ENCODE data around the gene AFMID.

The AFMID gene

DNA sequence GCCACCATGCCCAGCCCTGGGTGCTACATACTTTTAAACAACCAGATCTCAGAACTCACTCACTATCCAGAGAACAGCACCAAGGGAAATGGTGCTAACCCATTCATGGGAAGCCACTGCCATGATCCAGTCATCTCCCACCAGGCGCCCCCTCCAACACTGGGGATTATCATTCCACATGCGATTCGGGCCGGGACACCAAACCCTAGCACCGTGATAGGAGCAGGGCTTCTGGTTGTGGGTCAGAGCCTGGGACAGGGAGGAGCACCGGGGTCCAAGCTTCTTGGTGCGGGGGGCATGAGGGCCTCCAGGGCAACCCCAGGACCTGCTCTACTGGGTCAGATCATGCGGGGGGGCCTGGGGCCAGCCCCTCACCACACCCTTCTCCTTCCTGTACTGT is 48.7 kb downstream of the AFMID start:
- in situ Hi-C loops (cut with HindIII; ENCODE audit: low sequenced_read_pairs) = no loop called here

DNA sequence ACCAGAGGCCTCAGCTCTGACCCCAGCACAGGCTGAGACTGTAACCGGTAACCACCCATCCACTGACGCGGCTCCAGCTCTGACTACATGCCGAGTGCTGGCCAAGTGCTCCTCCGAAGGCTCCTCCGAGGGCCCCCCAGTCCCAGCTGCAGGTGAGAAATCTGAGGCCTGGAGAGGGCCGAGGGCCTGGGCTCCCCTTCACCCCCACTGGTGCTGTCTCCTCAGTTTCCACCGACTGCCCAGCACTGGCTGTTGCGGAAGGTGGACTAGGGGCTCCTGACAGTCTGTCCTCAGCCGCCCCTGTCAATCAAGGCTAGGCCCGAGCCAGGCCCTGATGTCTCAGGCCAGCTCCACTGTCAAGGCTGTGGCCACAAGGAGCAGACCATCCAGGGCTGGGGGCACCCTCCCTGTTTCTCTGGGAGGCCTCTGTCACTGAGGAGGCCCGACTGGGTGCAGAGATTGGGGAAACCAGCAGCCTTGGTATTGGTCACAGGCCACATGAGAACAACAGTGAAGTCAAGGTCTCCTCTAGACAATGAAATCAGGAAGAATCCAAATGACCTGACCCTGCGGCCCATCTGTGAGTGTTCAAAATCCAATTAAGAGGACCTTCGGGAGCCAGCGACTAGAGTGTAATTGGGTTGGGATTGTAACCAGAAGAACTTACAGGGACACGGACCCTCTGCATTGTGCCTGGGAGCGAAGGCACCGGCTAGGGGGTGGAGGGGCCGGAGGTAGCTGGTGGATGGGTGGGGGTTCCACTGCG is 49.4 kb downstream of the AFMID start:
- in situ Hi-C loops (cut with HindIII; ENCODE audit: low sequenced_read_pairs) = no loop called here

DNA sequence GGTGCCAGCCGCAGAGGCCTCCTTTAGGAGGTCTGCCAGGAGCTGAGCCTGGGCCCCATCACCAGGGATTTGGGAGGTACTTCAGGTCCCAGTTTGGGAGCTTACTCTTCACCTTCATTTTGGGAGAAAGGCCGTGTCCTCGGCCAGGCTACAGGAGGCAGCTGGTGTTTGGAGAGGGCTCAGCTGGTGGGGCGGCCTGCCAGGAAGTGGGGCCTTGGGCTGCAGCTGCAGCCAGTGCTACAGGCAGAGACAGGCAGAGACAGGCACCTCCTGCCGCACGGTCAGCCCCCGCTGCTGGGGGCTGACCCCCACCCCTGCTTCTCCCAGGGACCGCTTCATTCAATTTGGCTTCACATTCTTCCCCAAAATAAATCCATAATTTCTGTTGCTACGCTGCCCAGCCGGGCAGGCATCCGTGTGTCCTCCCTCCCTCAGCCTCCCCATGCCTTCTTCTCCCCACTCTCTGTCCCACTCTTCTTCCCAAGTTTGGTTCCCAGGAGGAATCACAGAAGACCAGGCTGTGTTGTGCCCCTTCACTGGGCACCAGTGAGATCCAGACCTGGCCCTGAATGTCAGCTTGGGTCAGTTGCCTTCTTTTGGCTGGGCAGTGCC is 50.3 kb downstream of the AFMID start:
- in situ Hi-C loops (cut with HindIII; ENCODE audit: low sequenced_read_pairs) = no loop called here

DNA sequence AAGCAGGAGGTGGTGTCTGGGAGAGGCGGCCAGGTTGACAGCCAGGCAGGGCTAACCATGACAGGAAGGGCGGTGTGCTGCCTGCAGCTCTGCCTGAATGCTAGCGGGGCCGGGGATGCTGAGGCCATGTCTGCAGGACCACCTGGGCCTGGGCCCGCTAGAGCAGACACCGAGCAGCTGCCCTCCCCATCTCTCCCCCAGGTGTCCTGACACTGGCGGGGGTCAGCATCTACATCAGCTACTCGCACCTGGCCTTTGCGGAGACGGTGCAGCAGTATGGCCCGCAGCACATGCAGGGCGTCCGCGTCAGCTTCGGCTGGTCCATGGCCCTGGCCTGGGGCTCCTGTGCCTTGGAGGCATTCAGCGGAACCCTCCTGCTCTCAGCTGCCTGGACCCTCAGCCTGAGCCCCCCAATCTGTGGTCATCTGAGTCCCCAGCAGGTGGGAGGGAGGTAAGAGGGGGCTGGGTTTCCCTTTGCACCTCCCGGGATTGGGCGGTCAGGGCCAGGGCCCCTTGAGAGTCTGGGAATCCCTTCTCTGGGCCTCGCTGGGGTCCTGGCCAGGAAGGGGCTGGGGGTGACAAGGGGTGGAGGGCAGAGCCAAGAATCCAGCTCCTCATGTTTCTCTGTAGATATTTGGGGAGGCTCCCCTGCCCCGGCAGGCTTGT is 51.8 kb downstream of the AFMID start:
- in situ Hi-C loops (cut with HindIII; ENCODE audit: low sequenced_read_pairs) = no loop called here

DNA sequence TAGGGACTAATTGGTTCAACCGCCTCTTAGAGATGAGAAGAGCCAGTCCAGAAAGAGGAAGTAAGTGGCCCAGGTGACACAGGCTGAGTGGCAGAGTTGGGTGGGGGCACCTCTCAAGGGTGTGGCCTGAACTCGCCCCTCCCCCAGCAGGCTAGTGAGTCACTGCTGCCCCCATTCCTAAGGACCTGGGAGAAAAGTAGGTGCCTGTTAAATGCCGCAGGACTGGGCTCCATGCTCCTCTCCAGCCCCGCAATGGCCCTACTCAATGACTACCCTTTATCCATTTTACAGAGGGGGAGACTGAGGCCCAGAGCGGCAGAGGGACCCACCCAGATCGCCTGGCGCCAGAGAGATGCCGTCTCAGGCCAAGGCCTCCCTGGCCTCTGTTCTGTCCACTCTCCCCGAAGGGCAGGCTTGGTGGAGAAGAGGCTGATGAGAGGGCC is 52.3 kb downstream of the AFMID start:
- in situ Hi-C loops (cut with HindIII; ENCODE audit: low sequenced_read_pairs) = no loop called here

DNA sequence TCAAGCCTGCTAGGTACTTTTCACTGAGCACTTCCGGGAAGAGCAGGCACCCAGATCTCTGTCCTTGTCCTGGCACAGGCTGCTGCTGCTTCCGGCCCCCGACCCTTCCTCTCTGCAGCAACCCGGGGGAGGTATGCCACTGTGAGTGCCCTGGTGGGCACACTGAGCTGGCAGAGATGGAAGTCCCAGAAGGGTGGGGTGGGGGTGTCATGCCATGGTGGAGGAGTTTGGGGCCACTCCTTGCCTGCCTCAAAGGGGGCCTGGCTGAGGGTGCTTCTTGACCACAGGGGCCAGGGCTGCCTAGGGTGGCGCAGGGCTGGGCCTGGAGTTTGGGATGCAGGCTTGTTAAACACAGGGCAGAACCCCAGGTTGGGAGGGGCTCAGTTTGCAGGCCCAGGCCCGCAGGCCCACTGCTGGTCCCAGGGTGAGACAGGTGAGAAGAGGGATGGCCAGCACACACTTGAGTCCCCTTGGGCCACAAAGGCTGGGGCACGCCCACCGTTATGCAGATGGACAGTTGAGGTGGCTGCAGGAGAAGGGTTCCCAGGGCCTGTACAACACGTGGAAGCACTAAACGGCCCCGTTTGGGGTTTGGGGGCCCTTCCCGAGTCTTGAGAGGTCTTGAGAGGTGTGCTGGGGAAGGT is 53.0 kb downstream of the AFMID start:
- in situ Hi-C loops (cut with HindIII; ENCODE audit: low sequenced_read_pairs) = no loop called here

DNA sequence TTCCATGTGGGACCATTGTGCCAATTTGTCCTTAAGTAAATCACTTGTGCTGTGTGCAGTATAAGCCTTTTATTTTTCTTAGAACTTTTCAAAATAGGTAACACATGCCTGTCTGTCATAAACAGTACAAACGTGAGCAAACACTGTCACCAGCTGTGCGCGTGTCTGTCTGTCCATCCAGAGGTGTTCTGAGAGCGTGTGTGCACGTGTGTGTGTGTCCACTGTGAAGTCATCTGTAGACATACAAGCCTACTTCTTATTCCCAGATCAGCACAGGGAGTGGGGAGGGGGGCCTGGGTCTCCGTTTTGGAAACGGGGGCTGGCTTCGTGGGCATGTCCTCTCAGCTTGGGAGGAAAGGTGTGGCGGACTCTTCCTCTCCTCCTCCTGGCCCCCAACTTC is 53.7 kb downstream of the AFMID start:
- in situ Hi-C loops (cut with HindIII; ENCODE audit: low sequenced_read_pairs) = no loop called here

DNA sequence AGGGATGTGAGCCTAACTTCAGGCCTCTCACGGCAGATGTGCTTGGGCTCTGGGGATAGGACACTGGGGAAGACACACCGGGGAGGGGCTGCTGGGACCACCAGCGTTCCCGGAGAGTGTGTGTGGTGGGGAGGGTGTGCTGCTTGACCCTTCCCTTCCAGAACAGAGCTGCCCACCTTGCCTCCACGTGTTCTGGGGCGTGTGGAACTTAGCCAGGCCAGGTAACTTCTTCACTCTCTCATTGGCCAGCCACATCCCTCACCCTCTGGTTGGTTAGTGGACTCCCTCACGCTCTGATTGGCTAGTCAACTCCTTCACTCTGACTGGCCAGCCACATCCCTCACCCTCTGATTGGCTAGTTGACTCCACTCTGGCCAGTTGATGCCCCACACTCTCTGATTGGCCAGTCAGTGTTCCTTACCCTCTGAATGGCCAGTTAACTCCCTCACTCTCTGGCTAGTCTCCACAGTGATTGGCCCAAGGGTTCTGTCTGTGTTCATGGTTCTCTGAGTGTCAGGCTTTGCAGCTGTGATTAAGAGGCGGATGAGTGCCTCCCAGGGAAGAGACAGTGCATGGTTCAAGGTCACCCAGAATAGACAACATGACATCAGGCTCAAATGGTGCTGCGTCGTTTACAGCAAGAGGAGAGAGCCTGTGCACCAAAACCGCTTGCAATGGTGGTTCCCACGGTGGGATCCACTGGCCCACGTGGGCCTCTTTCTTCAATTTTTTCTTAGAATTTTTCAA is 54.3 kb downstream of the AFMID start:
- in situ Hi-C loops (cut with HindIII; ENCODE audit: low sequenced_read_pairs) = no loop called here

DNA sequence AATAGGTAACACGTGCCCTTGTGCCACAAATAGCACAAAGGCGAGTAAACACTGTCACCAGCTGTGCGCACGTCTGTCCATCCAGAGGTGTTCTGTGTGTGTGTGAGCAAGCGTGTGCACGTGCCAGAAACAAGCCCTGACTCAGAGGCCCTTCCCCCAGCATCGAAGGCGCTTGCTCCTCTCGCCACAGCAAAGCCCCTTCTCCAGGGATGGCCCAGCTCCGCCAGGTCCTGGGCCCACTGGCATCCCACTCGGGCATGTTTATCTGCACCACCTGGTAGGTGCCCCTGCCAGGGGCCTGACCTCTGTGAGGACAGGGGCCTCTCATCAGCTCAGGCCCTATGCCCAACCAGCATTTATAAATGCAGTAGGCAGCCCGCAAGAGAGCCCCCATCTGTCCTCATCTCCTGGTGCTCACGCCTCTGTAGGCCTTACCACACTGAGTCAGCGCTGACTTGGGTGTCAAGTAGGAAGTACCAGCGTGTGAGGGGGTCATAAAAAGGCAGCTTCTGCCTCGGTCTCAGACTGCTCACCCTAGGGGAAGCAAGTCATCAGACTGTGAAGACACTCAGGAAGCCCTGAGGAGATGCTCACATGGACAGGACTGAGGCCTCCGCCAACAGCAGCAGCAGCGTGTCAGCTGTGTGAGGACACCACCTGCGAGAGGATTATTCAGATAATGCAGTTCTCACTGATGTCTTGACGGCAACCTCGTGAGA is 55.0 kb downstream of the AFMID start:
- in situ Hi-C loops (cut with HindIII; ENCODE audit: low sequenced_read_pairs) = no loop called here

DNA sequence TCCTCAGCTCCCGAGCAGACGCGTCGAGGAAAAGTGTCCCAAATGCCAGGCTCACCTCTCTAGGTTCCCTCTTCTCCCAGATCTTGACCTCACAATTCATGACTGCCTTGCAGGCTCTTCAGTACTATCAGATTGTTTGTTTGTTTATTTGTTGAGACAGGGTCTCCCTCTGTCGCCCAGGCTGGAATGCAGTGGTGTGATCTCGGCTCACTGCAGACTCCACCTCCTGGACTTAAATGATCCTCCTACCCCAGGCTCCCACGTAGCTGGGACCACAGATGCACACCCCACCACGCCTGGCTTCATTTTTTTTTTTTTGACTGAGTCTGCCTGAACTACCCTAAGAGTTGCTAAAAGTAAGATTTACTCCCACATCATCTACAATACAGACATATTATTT is 60.1 kb downstream of the AFMID start:
- in situ Hi-C loops (cut with HindIII; ENCODE audit: low sequenced_read_pairs) = no loop called here

DNA sequence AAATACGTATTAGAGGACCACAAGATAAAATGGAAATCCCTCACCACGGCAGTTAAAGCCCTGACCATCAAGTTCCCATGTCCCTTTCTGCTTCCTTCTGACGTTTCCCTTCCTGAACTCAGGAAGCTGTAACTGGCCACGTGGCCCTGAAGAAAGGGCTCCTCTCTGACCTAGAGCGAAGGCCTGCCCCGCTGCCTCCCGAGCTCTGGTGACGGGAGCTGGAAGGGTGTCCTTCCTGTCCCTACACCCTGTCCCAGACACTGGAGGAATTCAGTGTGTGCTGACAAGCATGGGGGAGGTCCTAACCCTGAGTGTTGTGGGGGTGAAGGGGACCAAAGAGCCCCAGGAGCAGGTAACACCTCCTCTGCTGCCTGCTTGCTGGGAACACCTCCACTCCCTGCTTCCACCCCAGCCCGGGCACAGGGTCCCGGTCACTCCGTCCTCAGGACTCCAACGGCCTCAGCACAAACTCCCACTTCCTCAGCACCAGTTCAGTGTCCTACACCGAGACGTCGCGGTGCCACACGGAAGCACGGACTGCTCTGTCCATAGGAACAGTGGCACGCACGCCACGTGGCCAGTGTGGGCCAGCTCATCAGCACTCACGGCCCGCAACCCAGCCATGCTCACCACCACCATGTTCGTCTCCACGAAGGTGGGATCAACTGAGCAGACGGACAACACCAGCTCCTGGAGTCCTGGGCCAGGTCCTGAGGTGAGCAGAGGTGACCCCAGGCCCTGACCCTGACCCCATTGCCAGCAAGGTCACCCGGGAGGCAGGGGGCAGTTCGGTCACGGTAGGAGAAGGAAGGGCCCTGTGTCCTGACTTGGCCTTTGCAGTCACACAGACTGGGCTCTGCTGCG is 61.1 kb downstream of the AFMID start:
- in situ Hi-C loops (cut with HindIII; ENCODE audit: low sequenced_read_pairs) = no loop called here

DNA sequence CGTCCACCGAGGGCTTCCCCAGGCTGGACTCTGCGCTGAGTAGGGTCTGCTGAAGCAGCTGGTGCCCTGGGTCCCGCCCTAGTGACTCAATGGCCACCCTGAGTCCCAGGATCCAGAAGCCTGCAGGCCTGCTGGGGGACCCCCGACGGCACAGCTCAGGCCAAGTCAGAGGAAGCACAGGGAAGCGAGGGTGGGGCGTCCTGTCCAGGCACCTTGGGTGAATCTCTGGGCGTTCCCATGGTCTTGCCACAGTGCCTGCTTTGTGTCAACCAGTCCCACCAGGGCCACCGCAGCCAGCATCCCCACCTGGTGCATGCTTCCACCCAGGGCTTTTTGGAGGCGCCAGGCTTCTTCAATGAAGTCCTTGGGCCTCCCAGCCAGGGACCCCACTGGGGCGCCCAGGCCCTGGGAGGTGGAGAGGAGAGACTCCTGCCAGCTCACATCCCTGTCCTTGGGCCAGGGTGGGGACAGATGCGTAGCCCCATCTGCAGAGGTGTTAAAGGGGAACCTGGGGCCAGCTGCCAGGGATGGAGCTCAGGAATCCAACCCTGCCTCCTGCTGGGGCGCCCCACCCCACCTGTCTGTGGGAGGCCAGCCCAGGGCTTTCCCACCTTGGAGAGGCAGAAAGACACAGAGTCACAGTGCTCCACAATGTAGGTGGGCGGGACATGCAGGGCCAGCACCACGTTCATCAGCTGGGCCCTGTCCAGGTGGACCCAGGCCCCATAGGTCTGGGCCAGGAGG is 62.1 kb downstream of the AFMID start:
- in situ Hi-C loops (cut with HindIII; ENCODE audit: low sequenced_read_pairs) = no loop called here

DNA sequence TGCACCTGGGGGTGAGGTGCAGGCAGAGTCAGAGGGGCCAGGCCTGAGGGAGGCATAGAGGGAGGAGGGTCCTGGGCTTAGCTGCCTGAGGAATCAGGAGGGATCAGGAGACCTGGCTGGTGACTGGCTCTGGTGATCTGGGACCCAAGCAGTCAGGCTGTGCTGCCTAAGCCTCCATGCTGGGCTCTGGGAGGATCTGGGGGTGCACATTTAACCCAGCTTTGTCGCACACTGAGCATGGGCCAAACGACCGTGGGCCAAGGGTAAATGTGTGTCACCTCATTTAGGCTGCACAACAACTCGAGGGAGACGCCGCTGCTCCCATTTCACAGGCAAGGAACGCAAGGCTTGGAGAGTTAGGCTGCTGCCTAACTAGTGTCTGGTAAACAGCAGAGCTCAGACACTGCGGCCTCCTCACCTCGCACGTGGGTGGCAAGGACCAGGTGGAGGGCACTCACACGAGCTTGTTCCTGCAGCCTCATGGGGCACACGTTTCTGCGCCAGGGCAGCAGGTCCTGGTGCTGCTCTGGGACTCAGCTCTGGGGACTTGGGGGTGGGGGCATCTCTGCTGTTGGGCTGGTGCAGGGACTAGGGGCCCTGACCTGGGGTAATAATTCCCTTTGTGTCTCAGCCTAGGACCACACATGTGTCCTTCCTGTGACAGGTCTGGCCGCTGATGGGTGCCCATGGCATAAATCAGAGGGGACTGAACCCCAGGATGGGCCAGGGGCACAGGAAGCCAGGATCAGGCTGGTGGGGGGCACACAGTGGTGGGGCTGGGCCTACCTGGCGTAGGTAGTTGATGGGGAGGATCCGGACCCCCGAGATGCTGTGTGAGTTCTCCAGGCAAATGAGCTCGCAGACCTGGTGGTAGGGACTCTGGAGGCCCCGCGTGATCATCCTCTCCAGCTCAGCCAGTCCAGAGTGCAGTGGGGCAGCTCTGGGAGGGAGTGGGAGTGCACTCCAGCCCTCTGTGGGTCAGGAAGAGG is 63.0 kb downstream of the AFMID start:
- in situ Hi-C loops (cut with HindIII; ENCODE audit: low sequenced_read_pairs) = no loop called here

DNA sequence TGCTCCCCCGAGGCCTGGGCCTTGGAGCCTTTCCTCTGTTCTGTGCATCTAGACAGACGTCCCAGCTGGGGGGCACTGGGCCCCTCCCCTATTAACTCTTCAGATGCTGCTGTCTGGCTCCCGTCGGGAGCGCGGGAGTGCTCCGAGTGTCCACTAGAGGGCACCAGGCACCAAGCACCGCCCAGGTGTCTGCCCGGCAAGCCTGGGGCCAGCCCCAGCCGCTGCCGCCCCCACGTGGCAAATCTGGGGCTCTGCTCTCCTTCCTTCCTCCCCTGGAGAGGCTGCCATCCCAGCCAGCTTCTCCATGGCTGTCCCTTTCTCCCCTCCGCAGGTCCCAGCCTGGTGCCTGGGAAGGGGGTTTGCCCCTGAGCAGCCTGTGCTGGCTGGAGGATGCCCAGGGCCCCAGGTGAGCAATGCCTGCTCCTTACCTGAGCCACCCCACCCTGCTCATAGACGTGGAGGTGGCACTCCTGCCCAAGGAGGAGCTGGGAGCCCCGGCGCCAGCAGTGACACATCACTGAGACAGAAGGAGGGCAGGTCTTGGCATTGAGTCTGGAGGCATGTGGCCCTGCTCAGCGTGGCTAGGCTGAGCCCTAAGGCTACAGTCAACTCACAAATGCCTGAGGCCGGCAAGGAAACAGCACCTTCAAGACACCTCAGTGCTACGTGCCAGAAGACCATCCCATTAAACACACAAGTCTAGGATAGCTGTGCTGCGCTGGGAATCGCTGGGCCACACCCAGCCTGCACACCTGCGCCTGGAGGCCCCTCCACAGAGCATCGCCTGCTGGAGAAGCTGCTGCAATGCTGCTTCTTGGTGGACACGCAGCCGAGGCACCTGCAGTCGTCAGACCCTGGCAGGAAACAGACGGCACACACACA is 64.0 kb downstream of the AFMID start:
- in situ Hi-C loops (cut with HindIII; ENCODE audit: low sequenced_read_pairs) = no loop called here

DNA sequence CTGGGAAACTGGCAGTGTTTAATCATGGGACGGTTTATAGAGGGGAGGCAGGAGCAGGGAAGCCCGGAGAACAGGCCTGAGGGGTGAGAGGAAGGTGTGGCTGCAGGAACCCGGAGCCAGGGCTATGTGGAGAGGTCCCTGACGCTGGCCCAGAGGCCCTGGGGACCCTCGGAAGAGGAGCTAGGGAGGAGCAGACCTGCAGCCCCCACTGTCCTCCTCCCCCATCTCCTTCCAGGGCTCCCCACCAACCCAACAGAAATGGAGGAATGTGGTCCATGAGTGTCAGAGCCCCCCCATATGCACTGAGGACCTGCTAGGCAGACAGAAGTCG is 64.6 kb downstream of the AFMID start:
- in situ Hi-C loops (cut with HindIII; ENCODE audit: low sequenced_read_pairs) = no loop called here

DNA sequence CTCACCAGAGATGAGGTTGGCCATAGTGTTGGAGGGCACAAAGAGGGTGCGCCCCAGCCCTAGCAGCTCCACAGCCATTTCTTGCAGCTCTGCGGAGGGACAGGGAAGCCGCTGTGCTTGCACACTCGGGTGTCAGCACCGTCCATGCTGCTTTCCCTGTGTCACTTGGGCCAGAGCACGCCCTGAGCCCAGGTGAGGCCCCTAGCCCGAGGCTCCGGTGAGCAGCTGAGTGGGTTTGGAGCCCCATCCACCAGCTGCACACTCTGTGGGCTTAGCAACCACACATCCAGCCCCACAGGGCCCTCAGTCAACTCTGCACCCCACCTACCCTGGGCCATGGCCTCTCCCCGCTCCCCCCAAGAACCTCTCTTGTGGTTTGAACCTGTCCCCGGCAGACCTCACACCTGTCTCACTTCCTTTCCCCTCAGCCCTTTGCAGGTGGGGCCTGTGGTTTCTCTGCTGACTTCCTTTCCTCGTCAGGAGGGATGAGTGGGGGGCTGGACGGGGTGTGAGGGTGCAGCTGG is 65.0 kb downstream of the AFMID start:
- in situ Hi-C loops (cut with HindIII; ENCODE audit: low sequenced_read_pairs) = no loop called here

Measured in endothelial cell of hepatic sinusoid (primary cell).